ENCODE results near the gene PKNOX2. TPM values are rescaled to one million over a fixed set of nuclear protein-coding genes. Genes with fewer than 3 reads are reported as not detected.

PKNOX2 gene
- total RNA-seq, 1 donor from 2014 or later = 41.8 TPM

DNA sequence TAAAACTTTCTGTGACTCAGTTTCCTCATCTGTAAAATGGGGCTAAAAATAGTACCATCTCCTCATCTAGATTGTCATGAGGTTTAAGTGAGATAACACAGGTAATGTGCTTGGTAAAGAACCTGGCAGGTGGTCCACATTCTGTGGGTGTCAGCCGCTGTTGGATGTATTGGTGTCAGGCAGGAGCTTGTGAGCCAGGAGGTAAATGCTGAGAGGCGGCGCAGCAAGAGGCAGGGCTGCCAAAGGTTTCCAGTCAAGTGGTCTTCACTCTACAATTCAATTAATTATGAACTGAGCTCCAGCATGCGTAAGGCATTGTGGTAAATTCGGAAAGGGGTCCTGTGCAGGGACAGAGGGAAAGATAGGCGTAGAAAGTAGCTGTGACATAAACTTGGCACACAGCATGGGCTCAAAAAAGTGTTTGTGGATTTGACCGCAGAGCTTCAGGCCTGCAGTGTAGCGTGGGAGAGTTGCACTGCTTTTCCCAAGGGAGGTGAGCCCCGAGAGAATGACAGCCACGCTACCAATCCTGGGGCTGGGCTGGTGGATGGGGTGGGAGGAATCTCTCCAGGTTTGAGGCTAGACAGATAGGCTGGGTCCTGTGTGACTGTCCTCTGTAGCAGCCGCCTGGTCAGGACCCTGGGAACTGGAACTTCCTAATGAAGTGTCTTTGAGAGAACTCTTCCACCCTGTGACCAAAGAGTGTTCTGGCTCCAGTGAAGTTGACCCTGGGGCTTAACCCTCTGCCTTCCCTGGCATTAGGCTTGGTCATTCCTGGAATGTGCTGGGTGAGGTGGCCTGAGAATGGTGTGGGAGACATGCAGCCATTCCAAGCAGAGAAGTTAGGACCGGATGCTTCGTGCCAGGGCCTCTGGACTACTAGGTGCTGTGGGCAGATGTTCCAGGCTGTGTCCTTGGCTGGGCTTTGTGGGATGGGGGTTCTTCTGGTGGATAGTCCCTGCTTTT lies 209.2 kb downstream of the PKNOX2 start:
- peak overlapping the region; percentile 32 for H3K4me3 Mint-ChIP-seq (ENCODE audit: unreplicated experiment)
- H3K4me1 Mint-ChIP-seq (ENCODE audit: unreplicated experiment) = peaks cover 22% of the 10 kb centered on the region
- peaks cover 9% of the 10 kb centered on the region for H3K27me3 Mint-ChIP-seq (ENCODE audit: unreplicated experiment)
- no peaks in the 10 kb centered on the region for H3K9me3 Mint-ChIP-seq (ENCODE audit: unreplicated experiment)
- DNase-seq (ENCODE audit: low spot score) = no peak
- no peak overlapping the region for H3K27ac Mint-ChIP-seq (ENCODE audit: unreplicated experiment)
- peaks cover 25% of the 10 kb centered on the region for H3K36me3 Mint-ChIP-seq (ENCODE audit: low read depth, unreplicated experiment)
- TF ChIP-seq, protein P1, sequence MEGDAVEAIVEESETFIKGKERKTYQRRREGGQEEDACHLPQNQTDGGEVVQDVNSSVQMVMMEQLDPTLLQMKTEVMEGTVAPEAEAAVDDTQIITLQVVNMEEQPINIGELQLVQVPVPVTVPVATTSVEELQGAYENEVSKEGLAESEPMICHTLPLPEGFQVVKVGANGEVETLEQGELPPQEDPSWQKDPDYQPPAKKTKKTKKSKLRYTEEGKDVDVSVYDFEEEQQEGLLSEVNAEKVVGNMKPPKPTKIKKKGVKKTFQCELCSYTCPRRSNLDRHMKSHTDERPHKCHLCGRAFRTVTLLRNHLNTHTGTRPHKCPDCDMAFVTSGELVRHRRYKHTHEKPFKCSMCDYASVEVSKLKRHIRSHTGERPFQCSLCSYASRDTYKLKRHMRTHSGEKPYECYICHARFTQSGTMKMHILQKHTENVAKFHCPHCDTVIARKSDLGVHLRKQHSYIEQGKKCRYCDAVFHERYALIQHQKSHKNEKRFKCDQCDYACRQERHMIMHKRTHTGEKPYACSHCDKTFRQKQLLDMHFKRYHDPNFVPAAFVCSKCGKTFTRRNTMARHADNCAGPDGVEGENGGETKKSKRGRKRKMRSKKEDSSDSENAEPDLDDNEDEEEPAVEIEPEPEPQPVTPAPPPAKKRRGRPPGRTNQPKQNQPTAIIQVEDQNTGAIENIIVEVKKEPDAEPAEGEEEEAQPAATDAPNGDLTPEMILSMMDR (IDR thresholded peaks at IDR 0.05; ENCODE audit: unreplicated experiment) = no peak

DNA sequence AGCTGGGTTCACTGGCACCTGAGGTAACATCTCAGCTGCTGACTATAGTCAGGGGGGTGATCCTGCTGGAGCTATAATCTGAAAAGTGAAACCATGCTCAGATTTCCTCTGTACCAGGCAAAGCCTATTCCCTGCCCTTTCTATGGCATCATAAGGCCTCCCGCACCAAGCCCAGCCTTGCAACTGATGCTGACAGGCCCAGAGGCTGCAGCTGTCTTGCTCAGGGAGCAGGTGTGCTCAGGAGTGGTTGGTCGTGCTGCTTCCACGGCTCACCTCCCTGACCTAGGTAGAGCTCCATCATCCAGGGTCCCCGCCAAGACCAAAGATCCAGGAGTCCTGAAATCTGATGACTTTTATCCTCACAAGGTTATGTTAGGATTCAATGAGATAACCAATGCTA lies 209.8 kb downstream of the PKNOX2 start:
- peaks cover 23% of the 10 kb centered on the region for H3K36me3 Mint-ChIP-seq (ENCODE audit: low read depth, unreplicated experiment)
- TF ChIP-seq, protein P1 (IDR thresholded peaks at IDR 0.05; ENCODE audit: unreplicated experiment) = no peak
- no peaks in the 10 kb centered on the region for H3K9me3 Mint-ChIP-seq (ENCODE audit: unreplicated experiment)
- no peak for DNase-seq (ENCODE audit: low spot score)
- H3K4me1 Mint-ChIP-seq (ENCODE audit: unreplicated experiment) = peaks cover 22% of the 10 kb centered on the region
- no peak overlapping the region for H3K27ac Mint-ChIP-seq (ENCODE audit: unreplicated experiment)
- peaks cover 7% of the 10 kb centered on the region for H3K27me3 Mint-ChIP-seq (ENCODE audit: unreplicated experiment)
- no peak overlapping the region for H3K4me3 Mint-ChIP-seq (ENCODE audit: unreplicated experiment)

DNA sequence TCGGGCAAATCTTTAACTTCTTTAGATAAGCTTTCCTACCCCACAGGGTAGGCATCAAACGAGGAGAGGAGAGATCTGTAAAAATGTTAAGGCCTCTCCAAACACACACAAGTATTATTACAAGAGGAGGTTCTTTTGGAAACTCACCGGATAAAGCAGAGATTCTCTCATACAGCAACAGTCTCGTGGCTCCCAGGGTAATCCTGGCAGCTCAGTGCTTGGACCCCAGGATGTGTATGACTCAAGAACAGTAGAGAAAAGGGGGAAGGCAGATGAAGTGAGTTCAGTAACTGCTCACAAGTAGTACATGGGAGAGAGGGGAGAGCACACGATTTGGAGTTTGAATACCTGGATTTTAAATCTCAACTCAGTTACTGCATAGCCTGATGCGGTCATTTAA lies 210.6 kb downstream of the PKNOX2 start:
- Mint-ChIP-seq H3K27ac (ENCODE audit: unreplicated experiment) (no peak overlapping the region), H3K9me3 (ENCODE audit: unreplicated experiment) (no peaks in the 10 kb centered on the region), H3K27me3 (ENCODE audit: unreplicated experiment) (peaks cover 6% of the 10 kb centered on the region), H3K4me1 (ENCODE audit: unreplicated experiment) (peaks cover 22% of the 10 kb centered on the region), H3K36me3 (ENCODE audit: low read depth, unreplicated experiment) (peaks cover 19% of the 10 kb centered on the region), H3K4me3 (ENCODE audit: unreplicated experiment) (no peak overlapping the region)
- DNase-seq (ENCODE audit: low spot score) = no peak
- TF ChIP-seq, protein P1 (IDR thresholded peaks at IDR 0.05; ENCODE audit: unreplicated experiment) = no peak

DNA sequence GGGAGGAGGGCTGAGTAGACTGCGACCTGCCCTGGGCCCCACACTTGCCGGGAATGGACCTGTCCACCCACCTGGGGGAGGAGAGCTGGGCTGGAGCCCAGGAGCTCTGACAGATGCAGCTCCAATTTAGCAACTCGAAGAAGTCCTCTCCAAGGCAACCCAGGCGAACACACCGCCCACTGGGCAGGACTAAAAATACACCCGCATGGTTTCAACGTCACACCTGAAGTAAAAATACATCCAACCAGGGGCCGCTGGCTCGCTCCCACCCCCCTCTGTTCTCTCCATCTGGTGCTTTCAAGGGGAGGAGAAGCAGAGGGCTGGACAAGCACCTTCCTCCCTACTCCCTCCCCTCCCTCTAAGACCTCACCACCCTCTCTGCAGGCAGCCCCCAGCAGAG lies 211.6 kb downstream of the PKNOX2 start:
- Mint-ChIP-seq H3K4me1 (ENCODE audit: unreplicated experiment) (peaks cover 13% of the 10 kb centered on the region), H3K36me3 (ENCODE audit: low read depth, unreplicated experiment) (peaks cover 14% of the 10 kb centered on the region), H3K27me3 (ENCODE audit: unreplicated experiment) (peaks cover 6% of the 10 kb centered on the region), H3K27ac (ENCODE audit: unreplicated experiment) (no peak overlapping the region), H3K9me3 (ENCODE audit: unreplicated experiment) (no peaks in the 10 kb centered on the region), H3K4me3 (ENCODE audit: unreplicated experiment) (no peak overlapping the region)
- DNase-seq (ENCODE audit: low spot score) = no peak
- TF ChIP-seq, protein P1 (IDR thresholded peaks at IDR 0.05; ENCODE audit: unreplicated experiment) = no peak

DNA sequence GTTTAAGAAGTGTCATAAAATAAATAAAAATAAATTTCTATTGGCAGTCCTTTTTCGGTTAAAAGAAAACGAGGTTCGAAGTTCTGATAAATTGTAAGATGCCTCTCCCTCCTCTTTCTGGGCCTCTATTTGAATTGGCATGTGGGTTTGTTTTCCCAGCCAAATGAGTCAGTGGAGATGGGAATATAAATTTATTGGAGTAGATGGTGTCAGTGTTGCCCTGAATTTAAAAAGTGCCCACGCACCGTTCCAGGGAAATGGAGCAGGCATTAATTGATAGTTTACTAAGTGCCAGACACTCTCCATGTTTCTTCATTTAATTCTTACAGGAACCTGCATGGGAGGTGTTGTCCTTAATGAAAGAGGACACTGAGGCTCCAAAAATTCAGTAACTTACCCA lies 212.3 kb downstream of the PKNOX2 start:
- Mint-ChIP-seq H3K9me3 (ENCODE audit: unreplicated experiment) (no peaks in the 10 kb centered on the region), H3K4me3 (ENCODE audit: unreplicated experiment) (no peak overlapping the region), H3K27me3 (ENCODE audit: unreplicated experiment) (peaks cover 8% of the 10 kb centered on the region), H3K4me1 (ENCODE audit: unreplicated experiment) (peaks cover 7% of the 10 kb centered on the region), H3K36me3 (ENCODE audit: low read depth, unreplicated experiment) (peaks cover 14% of the 10 kb centered on the region), H3K27ac (ENCODE audit: unreplicated experiment) (no peak overlapping the region)
- TF ChIP-seq, protein P1 (IDR thresholded peaks at IDR 0.05; ENCODE audit: unreplicated experiment) = no peak
- DNase-seq (ENCODE audit: low spot score) = no peak

All from endothelial cell (in vitro differentiated cells).